Activated T-helper 9 cell treated with anti-CD3 and anti-CD28 coated beads, Interleukin-2, amount 50 U/mL, for 16 hours (primary cell): ENCODE measurements around the gene MAST4.

Experiments
- DNase-seq: peaks from one replicate; pipeline ENCODE4 v3.0.0-alpha.2; 2020; ENCODE audit warnings: low read depth

Gene MAST4

DNA sequence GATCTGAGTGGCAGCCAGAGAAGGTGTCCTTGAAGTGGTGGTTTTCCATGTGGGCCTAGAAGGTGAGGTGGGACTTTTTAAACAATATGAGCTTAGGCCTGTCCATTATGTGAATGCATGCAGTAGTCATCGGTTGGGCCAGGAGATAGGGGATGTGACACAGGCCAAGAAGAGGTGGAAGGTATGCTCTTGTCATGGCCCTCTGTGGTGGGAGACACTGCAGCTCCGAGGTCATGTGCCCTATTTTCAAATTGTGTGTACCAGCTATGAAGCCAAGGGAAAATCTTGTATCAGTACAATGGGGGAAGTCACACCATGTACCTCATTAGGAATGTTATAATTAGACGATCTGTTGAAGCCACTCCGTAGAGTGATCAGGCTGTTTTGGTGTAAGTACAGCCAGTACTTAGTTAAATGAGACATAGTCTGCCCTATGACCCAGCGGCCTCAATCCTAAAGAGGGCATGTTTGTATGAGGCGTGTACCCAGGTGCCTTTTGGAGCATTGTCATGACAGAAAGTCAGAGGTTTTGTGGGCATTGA is 280.1 kb downstream of the MAST4 start:
- DNase-seq: no peak

DNA sequence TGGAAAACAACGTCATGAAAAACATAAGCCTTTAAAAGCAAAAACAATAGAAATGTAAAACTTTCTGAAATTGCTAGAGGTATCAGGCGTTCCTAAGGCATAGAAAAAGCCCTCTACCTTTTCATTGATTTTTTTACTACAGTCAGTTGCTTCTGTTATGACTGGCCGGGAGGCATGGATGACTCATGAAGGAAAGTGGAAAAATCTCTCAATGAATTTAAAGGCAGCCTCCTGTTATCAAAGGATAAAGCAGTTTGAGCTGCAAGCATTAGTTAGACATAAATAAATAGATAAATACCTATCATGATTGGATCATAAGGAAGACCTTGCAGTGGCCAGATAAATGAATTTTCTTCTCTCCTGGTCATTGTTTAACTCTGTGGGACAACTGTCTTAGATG is 281.6 kb downstream of the MAST4 start:
- DNase-seq: no peak

DNA sequence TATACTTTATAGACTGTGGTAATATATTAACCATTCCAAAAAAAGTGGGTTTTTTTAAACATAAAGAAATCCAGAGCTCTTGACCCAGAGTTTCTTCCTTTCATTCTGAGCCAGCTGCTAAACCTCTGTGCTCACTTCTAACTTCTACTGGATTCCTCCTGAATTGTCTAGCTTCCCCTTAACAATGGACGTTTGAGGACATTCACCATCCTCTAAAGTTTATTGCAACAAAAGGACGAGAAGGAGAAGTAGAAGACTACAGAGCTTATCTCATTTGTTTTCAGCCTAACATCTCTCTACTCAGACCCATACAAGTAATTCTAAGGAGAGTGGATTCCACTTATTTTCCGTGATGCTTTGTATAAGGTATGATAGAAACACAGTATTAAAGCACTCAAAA is 284.2 kb downstream of the MAST4 start:
- DNase-seq: no peak

DNA sequence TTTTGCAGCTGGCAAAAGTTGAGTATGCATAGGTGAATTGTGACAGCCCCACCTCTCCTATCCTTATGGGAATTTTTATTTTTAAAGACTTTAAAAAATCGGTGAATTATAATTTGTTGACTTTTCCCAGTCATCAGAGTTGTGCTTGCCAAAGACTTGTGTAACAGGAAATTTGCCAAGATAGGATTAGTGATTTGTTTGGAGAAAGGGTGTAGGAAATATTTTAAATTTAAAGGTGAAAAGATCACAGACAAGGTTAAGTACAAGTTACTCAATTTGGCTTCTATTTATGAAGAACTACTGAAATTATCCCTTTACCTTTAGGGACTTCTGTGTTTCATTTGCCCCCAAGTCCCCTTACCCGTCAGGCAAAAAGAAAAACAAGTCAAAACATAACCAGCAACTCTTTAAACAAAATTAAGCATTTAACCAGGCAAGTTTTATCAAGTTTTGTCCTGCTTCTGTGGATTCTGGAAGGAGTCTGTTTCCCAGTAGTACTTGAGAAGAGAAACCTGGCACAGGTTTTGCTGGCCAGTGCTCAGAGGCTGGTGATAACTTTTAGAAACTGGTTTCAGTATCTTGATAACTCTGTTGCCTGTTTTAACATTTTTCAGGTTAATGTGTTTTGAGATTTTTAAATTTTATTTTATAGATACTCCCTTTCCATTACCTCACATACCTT is 285.4 kb downstream of the MAST4 start:
- DNase-seq: no peak

DNA sequence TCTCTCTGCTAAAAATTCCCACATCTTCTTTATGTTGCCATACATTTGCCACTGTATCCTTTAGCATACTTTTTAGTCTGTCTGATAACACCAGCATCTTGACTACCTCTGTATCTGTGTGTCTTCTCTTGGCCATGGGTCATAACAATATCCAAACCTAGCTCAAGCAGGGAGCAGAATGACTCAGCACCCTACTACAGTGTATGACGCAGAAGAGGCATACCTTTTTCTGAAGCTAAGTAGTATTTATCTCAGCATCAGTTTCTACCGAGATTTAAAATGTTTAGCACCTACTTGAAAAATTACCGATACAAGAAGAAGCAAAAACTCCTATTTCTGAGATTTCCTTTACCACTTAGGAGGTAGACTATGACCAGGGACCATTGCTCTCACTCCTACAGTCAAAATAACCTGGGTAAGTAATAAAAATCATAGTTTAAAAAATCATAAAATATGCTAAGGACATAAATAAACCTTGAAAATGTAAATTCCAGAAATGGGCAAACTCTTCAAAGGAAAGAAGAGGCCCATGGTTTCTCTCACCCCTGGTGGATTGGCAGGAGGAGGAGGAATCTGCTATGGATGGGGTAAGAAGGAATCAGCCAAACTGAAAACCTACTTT is 286.5 kb downstream of the MAST4 start:
- DNase-seq: no peak

DNA sequence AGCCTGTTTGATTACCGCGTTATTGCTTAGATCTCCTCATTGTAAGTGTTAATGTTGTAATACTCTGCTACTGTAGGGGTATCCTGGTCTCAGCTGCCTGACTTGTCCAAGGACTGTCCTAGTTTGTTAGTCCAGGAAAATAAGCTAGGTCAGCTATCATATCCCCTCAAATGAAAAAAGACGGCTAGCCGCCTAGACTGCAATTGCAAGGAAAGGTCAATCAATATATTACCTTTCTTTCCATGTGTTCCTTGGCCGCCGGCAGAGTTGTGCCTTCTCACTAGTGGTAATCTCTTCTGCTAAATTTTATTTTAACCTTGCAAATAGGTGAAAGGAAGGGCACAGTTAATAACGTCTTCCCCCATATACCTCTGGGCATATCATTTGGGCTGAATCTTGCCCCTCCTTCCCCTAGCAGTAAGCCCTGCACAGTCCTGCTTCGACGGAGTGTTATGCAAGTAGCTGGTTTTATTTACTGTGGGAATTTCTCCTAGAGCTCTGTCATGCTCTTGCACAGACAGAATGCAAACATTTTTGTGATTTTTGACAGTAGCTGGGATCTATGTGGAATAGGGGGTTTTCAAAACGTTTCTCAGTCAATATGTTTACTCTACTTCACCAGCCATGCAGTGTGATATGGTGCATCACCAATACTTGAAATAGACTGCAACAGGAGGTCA is 288.5 kb downstream of the MAST4 start:
- no peak for DNase-seq

DNA sequence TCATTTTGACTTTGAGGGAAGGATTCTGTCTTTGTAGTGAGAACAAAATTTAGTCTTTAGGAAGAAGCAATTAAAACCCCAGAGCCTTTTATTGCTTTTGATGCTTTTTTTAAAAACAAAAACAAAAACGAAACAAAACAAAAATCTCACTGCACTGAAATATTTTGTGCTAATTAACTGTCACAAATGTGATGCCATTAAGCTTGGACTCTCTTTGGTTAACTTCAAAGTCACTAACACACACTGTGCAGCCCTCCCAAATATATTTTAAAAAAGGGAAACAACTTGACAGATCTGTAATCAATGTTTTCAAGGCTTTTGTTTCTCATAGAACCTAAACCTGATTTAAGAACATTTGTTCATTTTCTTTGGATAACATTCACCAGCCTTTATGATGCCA is 290.7 kb downstream of the MAST4 start:
- no peak for DNase-seq

DNA sequence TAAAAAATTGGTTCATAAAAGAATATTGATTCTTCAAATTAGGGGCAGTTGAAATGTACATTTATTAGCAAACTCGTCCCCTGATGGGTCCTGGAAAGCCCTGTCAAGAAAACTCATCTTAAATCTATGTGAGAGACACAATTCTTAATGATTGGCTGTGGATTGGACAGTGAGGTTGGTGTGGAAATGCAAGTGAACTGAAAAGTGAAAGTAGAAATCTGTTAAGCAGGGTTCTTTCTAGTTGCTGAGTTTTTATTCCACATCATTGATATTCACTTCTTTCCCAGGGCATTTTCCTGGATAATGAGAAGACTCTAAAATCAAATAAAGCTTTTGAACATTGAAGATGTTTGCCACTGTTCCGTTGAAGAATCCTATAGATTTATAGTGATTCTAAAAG is 292.4 kb downstream of the MAST4 start:
- DNase-seq: no peak

DNA sequence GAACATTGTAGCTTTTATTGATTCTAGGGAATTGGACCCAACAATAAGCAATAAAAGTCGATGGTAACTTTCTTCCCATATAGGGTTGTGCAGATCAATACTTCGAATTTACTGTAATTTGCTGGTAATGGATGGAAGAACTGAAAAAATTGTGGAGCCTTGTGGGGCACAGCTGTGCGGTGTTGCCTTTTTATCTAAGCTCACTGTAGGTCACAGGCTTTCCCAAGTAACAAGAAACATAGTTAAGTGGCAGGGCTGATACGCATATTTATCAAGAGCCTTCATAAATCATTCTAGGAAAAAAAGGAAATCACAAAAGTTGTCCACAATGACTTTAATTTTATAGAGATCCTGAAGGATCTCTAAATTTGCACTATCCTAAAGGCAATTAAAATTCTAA is 292.9 kb downstream of the MAST4 start:
- no peak for DNase-seq

DNA sequence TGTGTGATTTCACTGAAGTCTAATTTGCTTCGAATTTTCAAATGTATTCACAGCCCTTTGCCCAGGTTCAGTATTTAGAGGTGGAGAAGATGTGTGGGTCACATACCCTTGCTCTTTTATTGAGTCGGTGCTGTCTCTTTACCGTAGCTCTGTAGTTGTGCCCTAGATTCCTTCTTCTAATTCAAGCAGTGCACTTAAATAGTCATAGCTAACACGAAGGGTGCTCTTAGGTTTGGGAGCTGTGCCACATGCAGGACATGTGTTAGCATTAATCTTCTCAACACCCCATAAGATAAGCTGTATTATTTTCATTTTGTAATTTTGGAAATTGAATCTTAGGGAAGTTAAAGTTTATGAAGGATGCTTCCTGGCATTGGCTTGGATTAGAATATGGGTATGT is 293.3 kb downstream of the MAST4 start:
- no peak for DNase-seq

DNA sequence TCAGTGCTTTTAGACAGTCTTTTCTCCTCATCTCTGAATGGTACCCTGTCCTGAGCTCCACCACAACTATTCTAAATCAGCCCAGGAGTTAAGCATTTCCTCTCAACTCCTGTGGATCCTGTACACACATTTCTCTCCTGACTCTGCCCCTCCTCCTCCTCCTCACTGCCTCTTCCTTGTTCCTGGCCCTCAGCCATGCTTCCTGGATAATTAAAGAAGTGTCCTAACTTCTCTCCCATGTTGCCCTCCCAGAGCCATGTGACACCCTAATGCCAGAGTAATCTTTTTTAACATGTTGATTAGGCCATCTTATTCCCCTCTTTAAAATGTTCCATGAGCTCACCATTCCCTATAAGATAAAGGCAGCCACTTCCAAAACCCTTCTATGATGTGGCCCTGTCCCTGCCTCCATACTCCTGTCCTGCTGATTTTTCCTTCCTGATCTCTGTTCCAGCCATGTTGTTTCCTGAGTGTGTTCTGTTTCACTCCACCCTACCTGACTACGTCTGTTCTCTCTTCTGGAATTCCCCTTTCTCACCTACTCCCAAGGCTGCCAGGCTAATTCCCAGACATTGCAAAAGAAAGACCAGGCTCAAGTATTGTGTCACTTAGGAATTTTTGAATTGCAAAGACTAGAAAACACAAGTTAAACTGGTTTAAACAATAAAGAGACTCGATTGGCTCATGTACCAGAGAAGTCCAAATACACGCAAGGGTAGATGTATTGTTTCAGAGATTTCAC is 295.2 kb downstream of the MAST4 start:
- no peak for DNase-seq

DNA sequence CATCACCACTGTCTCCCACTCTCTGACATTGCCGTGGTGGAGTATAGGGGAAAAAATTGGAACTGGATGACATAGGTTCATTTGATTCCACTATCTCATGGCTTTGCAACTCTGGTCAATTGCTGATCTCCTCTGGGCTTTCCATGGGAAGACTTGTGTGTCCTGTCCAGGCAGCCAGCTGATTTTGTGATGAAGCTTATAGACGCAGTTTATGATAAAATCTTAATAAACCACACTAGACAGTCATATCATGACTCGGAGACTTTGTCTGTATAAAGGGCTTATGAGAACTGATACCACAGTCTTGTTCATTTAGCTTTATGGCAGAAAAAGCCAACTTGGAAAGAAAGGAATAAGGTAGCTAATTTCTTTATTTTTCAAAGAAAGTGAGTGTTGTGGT is 296.5 kb downstream of the MAST4 start:
- no peak for DNase-seq

DNA sequence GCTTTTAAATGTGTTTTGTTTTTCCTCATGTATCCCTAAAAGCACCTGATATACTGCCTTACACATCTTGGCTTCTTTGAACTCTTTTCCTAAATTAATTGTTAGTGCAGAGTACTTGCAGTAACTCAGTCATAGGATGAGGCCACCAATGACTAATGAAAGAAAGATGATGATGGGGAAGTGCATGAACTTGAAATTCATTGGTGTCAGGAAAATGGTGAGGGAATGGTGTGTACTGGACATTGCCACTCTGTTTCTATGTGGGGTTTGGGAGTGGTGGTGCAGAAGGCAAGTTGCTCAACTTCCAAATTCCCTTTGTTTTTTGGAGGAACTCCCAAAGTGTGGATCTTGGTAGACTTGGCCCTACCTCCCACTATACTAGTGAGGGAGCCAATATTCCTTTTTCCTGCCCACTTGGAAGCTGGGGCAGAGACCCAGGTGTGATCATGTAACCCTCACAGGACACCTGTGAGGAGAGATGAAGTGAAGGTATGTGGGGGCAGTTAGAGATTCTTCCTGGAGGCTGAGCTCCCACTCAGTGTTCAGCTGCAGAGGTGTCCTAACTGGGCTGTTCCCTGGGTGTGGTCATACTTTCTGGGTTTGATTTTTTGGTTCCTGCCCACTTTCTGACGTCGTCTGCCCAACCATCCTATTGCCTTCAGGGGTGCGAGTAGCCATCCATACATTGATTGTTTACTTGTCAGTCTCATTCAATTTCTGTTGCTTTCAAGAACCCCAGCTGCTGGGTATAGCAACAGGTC is 298.5 kb downstream of the MAST4 start:
- DNase-seq: no peak

DNA sequence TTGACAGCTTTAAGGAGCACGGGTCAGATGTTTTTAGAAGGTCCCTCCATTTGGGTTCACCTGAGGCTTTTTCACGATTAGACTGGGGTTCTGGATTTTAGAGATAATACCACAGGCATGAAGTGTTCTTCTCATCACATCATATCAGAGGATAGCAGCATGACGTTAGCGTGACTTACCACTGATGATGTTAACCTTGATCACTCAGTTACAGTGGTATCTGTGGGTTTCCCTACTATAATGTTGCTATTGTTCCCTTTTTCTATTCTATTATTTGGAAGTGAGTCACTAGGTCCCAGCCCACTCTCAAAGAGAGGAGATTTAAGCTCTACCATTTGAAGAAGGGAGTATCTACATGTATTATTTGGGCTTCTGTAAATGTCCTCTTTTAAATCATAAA is 300.0 kb downstream of the MAST4 start:
- DNase-seq: no peak

DNA sequence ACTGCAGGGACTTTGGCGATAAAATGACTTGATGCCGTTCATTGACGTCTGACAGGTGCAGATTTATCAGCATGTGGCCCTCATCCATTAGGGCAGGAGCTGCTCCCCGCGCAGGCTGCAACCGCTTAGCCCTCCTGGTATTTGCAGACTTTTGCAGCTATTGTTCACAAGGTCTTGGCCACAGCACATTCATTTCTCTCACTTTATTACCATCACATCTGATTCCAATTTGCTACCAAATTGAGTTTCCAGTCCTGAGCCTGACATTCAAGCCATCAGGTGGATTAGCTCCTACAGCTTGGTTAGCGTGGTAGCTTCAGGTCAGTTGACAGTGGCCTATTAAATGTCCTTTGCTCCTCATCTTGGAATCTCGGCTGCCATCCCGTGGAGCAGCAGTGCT is 301.2 kb downstream of the MAST4 start:
- no peak for DNase-seq

DNA sequence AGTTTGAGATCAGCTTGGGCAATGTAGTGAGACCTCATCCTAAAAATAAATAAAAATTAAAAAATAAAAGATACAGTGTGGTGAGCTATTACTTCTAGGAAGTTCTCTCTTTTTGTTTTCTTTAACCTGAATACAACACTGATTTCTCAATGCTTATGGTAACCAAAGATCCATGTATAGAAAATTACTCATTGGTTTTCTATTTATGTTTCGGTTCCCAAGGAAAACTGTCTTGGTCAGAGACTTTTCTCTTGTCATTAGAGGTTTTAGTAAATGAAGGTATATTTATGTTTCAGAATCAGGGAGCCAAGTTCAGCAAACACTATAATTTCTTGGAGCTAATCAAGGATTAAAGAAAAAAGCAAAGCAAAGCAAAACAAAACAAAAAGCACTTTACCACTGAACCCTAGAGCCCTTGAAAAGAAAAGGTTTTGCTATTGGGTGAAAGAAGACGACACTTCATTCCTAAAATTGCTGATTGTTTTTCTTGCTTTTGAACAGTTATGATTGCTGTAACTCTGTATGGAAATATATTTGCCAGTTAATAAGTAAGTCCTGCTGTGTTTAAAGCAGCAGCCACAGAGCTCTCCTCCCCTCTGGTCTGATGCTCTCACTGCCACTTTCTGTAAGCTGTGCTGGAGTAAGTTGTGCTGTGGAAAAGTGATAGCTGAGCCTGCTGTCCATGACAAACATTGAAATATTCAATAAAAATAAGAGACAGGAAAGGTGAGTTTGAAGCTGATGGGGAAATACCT is 302.2 kb downstream of the MAST4 start:
- DNase-seq: no peak

DNA sequence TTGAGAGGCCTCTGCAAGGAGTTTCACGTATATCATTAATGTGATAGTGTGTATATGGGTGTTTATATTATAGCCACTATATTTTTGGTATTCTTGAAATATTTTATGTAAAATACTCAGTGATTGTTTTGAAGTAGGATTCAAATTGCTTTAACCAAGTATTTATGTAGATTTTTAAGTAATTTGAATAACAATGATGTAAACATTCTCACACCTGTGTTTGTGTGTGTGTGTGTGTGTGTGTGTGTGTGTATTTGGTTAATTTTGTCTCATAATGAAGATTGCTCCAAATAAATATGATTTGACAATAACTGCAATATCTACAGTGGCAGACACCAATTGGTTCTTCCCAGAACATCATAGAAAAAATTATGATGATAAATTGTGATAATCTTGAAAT is 307.0 kb downstream of the MAST4 start:
- no peak for DNase-seq

DNA sequence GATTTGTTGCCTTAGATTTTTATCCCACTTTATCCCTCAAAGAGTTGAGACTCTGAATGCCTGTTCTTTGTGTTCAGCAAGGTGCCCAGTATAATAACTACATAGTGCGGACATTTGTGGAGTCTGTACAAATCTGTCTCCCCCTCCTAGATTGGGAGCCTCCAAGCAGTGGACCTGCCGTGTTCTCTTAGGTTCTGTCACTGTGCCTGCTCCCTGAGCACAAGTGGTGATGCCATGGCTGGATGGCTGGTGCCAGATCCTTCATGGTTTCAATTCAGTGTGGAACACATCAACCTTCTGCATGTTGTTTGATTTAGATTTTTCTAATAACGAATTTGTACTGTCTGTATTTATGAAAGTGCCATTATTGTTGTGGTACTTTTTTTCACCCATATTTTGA is 307.5 kb downstream of the MAST4 start:
- no peak for DNase-seq

DNA sequence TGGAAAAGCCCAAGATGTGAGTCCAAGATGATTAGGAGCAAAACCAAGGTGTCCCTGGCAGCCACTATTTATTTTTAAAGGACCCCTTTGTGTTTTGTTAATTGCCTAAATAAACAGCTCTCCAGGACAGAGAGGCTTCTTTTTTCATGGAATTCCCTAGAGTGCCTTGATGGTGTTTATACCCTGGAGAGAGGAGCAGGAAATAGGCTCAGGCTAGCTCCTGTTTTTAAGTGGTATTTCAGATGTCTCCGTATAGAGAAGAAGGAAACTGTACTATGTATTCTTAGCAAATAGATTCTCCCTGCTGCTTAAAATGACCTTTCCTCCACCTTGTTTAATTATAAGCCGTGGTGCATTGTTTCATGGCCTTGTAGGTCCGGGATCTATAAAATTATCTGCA is 308.0 kb downstream of the MAST4 start:
- DNase-seq: no peak

DNA sequence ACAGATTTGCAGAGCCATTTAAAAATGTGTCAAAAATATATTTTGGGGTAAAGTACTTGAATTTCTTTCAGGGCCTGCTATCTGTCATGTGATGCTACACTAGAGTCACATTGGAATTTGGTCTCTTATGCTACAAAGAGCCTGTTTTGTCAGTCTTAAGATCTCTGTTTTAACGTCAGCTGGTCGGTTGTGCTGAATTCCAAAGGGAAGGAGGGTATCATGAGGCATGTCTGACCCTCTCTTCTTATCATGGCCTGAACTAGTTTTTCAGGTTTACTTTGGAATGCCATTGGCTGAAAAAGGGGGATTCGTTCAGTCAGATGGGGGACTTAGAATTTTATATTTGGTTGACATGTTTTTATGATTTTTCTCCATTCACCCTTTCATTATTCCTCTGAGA is 309.8 kb downstream of the MAST4 start:
- DNase-seq: no peak

DNA sequence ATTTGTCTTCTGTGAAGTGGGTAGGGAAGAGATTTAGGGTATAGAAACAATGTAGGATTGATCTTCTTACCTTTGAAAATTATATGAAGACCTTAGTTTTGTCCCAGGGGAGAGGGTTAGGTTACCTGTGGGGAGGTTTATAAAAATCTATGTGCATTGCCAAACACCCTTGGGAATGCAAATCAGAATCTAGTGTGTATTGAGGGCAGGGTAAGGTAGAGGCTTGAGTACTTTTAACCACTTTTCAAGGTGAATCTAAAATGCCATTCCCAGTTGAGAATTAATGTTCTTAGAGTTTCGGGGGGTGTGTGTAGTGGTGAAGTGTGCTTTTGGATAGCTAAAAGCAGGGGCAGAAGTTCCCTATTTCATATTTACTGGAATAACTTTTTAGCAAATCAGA is 312.0 kb downstream of the MAST4 start:
- DNase-seq: no peak
